ENCODE measurements around the gene ZNF581.

The ZNF581 gene

GRCh38 chr19:55625004-55625326 is 18.5 kb upstream of the ZNF581 start:
- no peak for DNase-seq (ENCODE audit: low read depth)
- H3K4me3 ChIP-seq (ENCODE audit: control insufficient read depth, low read depth, low read length), result peak overlapping the region; percentile 72
- no peak for TF ChIP-seq CTCF (conservative IDR thresholded peaks at IDR 0.05; ENCODE audit: control insufficient read depth, insufficient read depth, low read depth, low read length)

- no peak for TF ChIP-seq CTCF (conservative IDR thresholded peaks at IDR 0.05; ENCODE audit: control insufficient read depth, insufficient read depth, low read depth, low read length)
- H3K4me3 ChIP-seq (ENCODE audit: control insufficient read depth, low read depth, low read length), result no peak overlapping the region
- no peak for DNase-seq (ENCODE audit: low read depth)
These were observed 17.1 kb upstream of the ZNF581 start for GRCh38 chr19:55626350-55626749.

- H3K4me3 ChIP-seq (ENCODE audit: control insufficient read depth, low read depth, low read length), result no peak overlapping the region
- peak; percentile 97 for DNase-seq (ENCODE audit: low read depth)
- peak; percentile 83 for TF ChIP-seq CTCF (conservative IDR thresholded peaks at IDR 0.05; ENCODE audit: control insufficient read depth, insufficient read depth, low read depth, low read length)
These were observed 11.0 kb upstream of the ZNF581 start for GRCh38 chr19:55632463-55632834.

GRCh38 chr19:55633861-55634260 is 9.6 kb upstream of the ZNF581 start:
- TF ChIP-seq CTCF (conservative IDR thresholded peaks at IDR 0.05; ENCODE audit: control insufficient read depth, insufficient read depth, low read depth, low read length), result no peak
- H3K4me3 ChIP-seq (ENCODE audit: control insufficient read depth, low read depth, low read length), result no peak overlapping the region
- no peak for DNase-seq (ENCODE audit: low read depth)

GRCh38 chr19:55635334-55635717 is 8.1 kb upstream of the ZNF581 start:
- peak overlapping the region; percentile 87 for H3K4me3 ChIP-seq (ENCODE audit: control insufficient read depth, low read depth, low read length)
- DNase-seq (ENCODE audit: low read depth), result no peak
- no peak for TF ChIP-seq CTCF (conservative IDR thresholded peaks at IDR 0.05; ENCODE audit: control insufficient read depth, insufficient read depth, low read depth, low read length)

GRCh38 chr19:55635856-55636440 is 7.5 kb upstream of the ZNF581 start:
- no peak for DNase-seq (ENCODE audit: low read depth)
- TF ChIP-seq CTCF (conservative IDR thresholded peaks at IDR 0.05; ENCODE audit: control insufficient read depth, insufficient read depth, low read depth, low read length), result no peak
- peak overlapping the region; percentile 87 for H3K4me3 ChIP-seq (ENCODE audit: control insufficient read depth, low read depth, low read length)

GRCh38 chr19:55636723-55637122 is 6.7 kb upstream of the ZNF581 start:
- H3K4me3 ChIP-seq (ENCODE audit: control insufficient read depth, low read depth, low read length), result no peak overlapping the region
- no peak for DNase-seq (ENCODE audit: low read depth)
- TF ChIP-seq CTCF (conservative IDR thresholded peaks at IDR 0.05; ENCODE audit: control insufficient read depth, insufficient read depth, low read depth, low read length), result no peak
